ENCODE results near the gene GDPD2.
A peak's percentile ranks its signal among the peaks of the same experiment; 100 is the strongest.

GDPD2 gene

GRCh38 chrX:70476166-70476933 is 53.2 kb downstream of the GDPD2 start:
- TF ChIP-seq ESRRG (CRISPR knock-in tag; IDR thresholded peaks at IDR 0.05) (no peak), RARB (CRISPR knock-in tag; IDR thresholded peaks at IDR 0.05) (no peak), ZNF8 (CRISPR knock-in tag; IDR thresholded peaks at IDR 0.05) (no peak), ZC3H10 (CRISPR knock-in tag; IDR thresholded peaks at IDR 0.05) (no peak), ZFP30 (CRISPR knock-in tag; IDR thresholded peaks at IDR 0.05) (no peak), TCF4 (CRISPR knock-in tag; IDR thresholded peaks at IDR 0.05; ENCODE audit: borderline replicate concordance) (no peak), ZNF565 (CRISPR knock-in tag; conservative IDR thresholded peaks at IDR 0.05; ENCODE audit: low read depth) (no peak), PPARA (CRISPR knock-in tag; IDR thresholded peaks at IDR 0.05; ENCODE audit: borderline replicate concordance) (no peak)
- ATAC-seq: no peak

GRCh38 chrX:70476934-70477733 is 54.0 kb downstream of the GDPD2 start:
- peak; percentile 68; the same call in 1 of the 2 replicates for TF ChIP-seq PATZ1 (CRISPR knock-in tag; IDR thresholded peaks at IDR 0.05; ENCODE audit: borderline replicate concordance)
- TF ChIP-seq, protein P1, sequence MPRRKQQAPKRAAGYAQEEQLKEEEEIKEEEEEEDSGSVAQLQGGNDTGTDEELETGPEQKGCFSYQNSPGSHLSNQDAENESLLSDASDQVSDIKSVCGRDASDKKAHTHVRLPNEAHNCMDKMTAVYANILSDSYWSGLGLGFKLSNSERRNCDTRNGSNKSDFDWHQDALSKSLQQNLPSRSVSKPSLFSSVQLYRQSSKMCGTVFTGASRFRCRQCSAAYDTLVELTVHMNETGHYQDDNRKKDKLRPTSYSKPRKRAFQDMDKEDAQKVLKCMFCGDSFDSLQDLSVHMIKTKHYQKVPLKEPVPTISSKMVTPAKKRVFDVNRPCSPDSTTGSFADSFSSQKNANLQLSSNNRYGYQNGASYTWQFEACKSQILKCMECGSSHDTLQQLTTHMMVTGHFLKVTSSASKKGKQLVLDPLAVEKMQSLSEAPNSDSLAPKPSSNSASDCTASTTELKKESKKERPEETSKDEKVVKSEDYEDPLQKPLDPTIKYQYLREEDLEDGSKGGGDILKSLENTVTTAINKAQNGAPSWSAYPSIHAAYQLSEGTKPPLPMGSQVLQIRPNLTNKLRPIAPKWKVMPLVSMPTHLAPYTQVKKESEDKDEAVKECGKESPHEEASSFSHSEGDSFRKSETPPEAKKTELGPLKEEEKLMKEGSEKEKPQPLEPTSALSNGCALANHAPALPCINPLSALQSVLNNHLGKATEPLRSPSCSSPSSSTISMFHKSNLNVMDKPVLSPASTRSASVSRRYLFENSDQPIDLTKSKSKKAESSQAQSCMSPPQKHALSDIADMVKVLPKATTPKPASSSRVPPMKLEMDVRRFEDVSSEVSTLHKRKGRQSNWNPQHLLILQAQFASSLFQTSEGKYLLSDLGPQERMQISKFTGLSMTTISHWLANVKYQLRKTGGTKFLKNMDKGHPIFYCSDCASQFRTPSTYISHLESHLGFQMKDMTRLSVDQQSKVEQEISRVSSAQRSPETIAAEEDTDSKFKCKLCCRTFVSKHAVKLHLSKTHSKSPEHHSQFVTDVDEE (CRISPR knock-in tag; IDR thresholded peaks at IDR 0.05): no peak
- no peak for TF ChIP-seq BACH2 (CRISPR knock-in tag; IDR thresholded peaks at IDR 0.05; ENCODE audit: borderline replicate concordance)
- peak; percentile 76 for ATAC-seq

DNA sequence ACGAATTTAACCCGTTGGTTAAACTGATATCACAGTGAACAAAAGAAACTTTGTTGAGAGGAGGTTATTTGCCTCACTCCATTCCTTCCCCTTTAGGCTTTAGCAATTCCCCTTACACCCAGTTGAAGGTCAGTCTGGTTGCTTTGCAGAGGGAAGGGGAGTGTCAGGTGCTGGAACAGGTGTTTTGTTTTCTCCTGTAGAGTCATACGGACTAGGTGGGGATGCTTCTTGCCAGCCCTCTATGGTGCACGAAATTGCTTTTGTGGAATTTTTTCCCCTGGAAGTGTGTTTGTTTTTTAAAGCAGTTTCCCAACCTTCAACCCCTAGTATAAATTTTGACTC is 54.6 kb downstream of the GDPD2 start:
- TF ChIP-seq SNAI2 (CRISPR knock-in tag; IDR thresholded peaks at IDR 0.05): no peak
- no peak for TF ChIP-seq OSR1 (CRISPR knock-in tag; IDR thresholded peaks at IDR 0.05)
- TF ChIP-seq, protein P2, sequence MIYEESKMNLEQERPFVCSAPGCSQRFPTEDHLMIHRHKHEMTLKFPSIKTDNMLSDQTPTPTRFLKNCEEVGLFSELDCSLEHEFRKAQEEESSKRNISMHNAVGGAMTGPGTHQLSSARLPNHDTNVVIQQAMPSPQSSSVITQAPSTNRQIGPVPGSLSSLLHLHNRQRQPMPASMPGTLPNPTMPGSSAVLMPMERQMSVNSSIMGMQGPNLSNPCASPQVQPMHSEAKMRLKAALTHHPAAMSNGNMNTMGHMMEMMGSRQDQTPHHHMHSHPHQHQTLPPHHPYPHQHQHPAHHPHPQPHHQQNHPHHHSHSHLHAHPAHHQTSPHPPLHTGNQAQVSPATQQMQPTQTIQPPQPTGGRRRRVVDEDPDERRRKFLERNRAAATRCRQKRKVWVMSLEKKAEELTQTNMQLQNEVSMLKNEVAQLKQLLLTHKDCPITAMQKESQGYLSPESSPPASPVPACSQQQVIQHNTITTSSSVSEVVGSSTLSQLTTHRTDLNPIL (CRISPR knock-in tag; IDR thresholded peaks at IDR 0.05; ENCODE audit: low read depth): no peak
- no peak for TF ChIP-seq ISL1 (CRISPR knock-in tag; IDR thresholded peaks at IDR 0.05)
- TF ChIP-seq RARB (CRISPR knock-in tag; IDR thresholded peaks at IDR 0.05): no peak
- TF ChIP-seq PATZ1 (CRISPR knock-in tag; IDR thresholded peaks at IDR 0.05; ENCODE audit: borderline replicate concordance): no peak
- TF ChIP-seq, protein P3, sequence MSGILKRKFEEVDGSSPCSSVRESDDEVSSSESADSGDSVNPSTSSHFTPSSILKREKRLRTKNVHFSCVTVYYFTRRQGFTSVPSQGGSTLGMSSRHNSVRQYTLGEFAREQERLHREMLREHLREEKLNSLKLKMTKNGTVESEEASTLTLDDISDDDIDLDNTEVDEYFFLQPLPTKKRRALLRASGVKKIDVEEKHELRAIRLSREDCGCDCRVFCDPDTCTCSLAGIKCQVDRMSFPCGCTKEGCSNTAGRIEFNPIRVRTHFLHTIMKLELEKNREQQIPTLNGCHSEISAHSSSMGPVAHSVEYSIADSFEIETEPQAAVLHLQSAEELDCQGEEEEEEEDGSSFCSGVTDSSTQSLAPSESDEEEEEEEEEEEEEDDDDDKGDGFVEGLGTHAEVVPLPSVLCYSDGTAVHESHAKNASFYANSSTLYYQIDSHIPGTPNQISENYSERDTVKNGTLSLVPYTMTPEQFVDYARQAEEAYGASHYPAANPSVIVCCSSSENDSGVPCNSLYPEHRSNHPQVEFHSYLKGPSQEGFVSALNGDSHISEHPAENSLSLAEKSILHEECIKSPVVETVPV (CRISPR knock-in tag; IDR thresholded peaks at IDR 0.05): no peak
- TF ChIP-seq PPARA (CRISPR knock-in tag; IDR thresholded peaks at IDR 0.05; ENCODE audit: borderline replicate concordance): no peak
- TF ChIP-seq BACH2 (CRISPR knock-in tag; IDR thresholded peaks at IDR 0.05; ENCODE audit: borderline replicate concordance): no peak
- TF ChIP-seq ZNF70 (CRISPR knock-in tag; IDR thresholded peaks at IDR 0.05): no peak
- no peak for TF ChIP-seq ZNF8 (CRISPR knock-in tag; IDR thresholded peaks at IDR 0.05)
- TF ChIP-seq ZC3H10 (CRISPR knock-in tag; IDR thresholded peaks at IDR 0.05): no peak
- TF ChIP-seq ZNF565 (CRISPR knock-in tag; conservative IDR thresholded peaks at IDR 0.05; ENCODE audit: low read depth): no peak
- no peak for TF ChIP-seq ZFP30 (CRISPR knock-in tag; IDR thresholded peaks at IDR 0.05)
- TF ChIP-seq ZFP3 (CRISPR knock-in tag; IDR thresholded peaks at IDR 0.05): no peak
- TF ChIP-seq GLIS3 (CRISPR knock-in tag; IDR thresholded peaks at IDR 0.05): no peak
- TF ChIP-seq, protein P1 (CRISPR knock-in tag; IDR thresholded peaks at IDR 0.05): no peak
- TF ChIP-seq TOX (CRISPR knock-in tag; IDR thresholded peaks at IDR 0.05; ENCODE audit: borderline replicate concordance): no peak
- no peak; the same call in 2 of the 3 replicates for ATAC-seq
